HG02885 (cell line): Measurements from ENCODE around the gene TTC33.
"Not testable (repeated sequence)": the region's sequence is repeated elsewhere in the genome, so short reads cannot be mapped to it uniquely, and the experiment has no call there.

ENCODE experiments used
- ATAC-seq: cut with Tn5 transposase; IDR thresholded peaks from one replicate; pipeline ENCODE4 v1.9.1; 2021; ENCODE audit warnings: mild to moderate bottlenecking; ENCODE audit not compliant: unreplicated experiment, poor library complexity

Gene TTC33

GRCh38 chr5:40755407-40756365 lies at the start of gene TTC33:
Gene TTC33, minus strand, starts transcription at chr5:40755961. Its CDS starts 8,943 bp downstream, at chr5:40747018.
- ATAC-seq: peak; percentile 90

- ATAC-seq: no peak
Measured at GRCh38 chr5:40801771-40802562, 46.2 kb upstream of the TTC33 start.

GRCh38 chr5:40799258-40799657 lies 43.5 kb upstream of the TTC33 start:
- ATAC-seq: no peak

- ATAC-seq: no peak
Measured at GRCh38 chr5:40798801-40799210, 43.0 kb upstream of the TTC33 start.

GRCh38 chr5:40798012-40798800 lies 42.4 kb upstream of the TTC33 start, which contains the start of gene PRKAA1:
Gene PRKAA1, minus strand, starts transcription at chr5:40798374. Its CDS starts 185 bp downstream, at chr5:40798189.
- ATAC-seq: peak; percentile 96

GRCh38 chr5:40797273-40798011 lies 41.7 kb upstream of the TTC33 start:
- ATAC-seq: peak; percentile 41

- no peak for ATAC-seq
Measured at GRCh38 chr5:40796487-40796889, 40.7 kb upstream of the TTC33 start.

- not testable (repeated sequence) for ATAC-seq
Measured at GRCh38 chr5:40794877-40795276, 39.1 kb upstream of the TTC33 start.

- ATAC-seq: not testable (repeated sequence)
Measured at GRCh38 chr5:40794340-40794739, 38.6 kb upstream of the TTC33 start.

- ATAC-seq: not testable (repeated sequence)
Measured at GRCh38 chr5:40792691-40793090, 36.9 kb upstream of the TTC33 start.

GRCh38 chr5:40791715-40792139 lies 36.0 kb upstream of the TTC33 start:
- ATAC-seq: no peak

- no peak for ATAC-seq
Measured at GRCh38 chr5:40790947-40791593, 35.3 kb upstream of the TTC33 start.

GRCh38 chr5:40788941-40789340 lies 33.2 kb upstream of the TTC33 start:
- ATAC-seq: not testable (repeated sequence)

GRCh38 chr5:40787986-40788385 lies 32.2 kb upstream of the TTC33 start:
- no peak for ATAC-seq

- ATAC-seq: not testable (repeated sequence)
Measured at GRCh38 chr5:40786664-40787063, 30.9 kb upstream of the TTC33 start.

- no peak for ATAC-seq
Measured at GRCh38 chr5:40784916-40785315, 29.2 kb upstream of the TTC33 start.

- ATAC-seq: no peak
Measured at GRCh38 chr5:40784027-40784653, 28.4 kb upstream of the TTC33 start.

- no peak for ATAC-seq
Measured at GRCh38 chr5:40781843-40782409, 26.2 kb upstream of the TTC33 start.
